Fibroblast of lung (primary cell): Measurements from ENCODE around the gene AREL1.

Experiments
- EZH2 ChIP-seq: IDR thresholded peaks from 2 replicates; pipeline ENCODE4 v1.5.1; 2012; ENCODE audit warnings: low read length, control low read depth, mild to moderate bottlenecking; ENCODE audit errors: missing control alignments
- TF ChIP-seq, protein P1 (sequence below), 2 donors: IDR thresholded peaks in 1 of 2; conservative IDR thresholded peaks in 1 of 2; 1 replicate in 1 of 2; 2 replicates in 1 of 2; pipeline ENCODE4 v1.5.1; 2011 to 2012; ENCODE audit warnings: low read length in 2 of 2, control low read depth in 1 of 2, inconsistent platforms in 1 of 2, low read depth in 1 of 2, mild to moderate bottlenecking in 1 of 2

DNA sequence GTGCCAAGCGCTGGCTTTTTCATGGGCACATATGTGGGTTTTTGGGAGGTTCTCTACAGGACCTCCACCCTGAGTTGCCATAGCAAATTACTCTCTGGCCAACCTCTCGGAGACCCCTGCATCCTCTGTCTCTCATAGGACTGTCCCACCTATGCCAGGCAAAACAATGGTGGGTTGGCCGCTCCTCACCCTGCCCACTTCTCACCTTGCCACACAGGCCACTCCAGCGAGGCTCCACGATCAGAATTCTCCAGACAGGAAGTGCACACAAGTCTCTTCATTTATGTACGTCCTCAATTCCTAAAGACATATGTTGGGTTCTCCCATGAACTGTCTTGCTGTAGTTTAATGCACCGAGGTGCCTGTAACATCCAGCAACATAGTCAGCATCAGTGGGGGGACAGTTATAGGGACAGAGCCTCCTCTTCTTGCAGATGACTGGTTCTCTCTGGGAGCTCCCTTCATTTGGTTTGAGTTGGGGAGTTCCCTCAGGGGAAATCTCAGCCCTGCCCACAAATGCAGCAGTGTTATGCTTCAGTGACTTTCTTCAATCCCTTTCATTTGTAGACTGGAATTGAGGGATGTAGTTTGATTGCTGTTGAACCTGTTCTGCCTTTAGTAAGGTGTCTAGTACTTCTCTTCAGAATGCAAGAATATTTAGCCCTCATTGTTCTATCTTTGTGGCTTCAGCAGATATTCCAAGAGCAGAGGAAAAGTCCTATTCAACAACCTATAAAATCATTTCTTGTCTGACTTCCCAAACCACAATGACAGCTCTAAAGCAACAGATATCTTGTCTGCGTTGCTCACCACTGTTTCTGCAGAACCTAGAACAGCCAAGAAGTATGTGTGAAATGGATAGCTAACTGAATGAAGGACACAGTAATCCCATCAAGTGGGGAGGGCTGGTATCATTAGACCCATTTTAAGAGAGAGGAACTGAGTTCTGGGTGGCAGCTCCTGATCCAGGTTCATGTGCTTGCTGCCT is 98.1 kb downstream of the AREL1 start:
- TF ChIP-seq, protein P1, sequence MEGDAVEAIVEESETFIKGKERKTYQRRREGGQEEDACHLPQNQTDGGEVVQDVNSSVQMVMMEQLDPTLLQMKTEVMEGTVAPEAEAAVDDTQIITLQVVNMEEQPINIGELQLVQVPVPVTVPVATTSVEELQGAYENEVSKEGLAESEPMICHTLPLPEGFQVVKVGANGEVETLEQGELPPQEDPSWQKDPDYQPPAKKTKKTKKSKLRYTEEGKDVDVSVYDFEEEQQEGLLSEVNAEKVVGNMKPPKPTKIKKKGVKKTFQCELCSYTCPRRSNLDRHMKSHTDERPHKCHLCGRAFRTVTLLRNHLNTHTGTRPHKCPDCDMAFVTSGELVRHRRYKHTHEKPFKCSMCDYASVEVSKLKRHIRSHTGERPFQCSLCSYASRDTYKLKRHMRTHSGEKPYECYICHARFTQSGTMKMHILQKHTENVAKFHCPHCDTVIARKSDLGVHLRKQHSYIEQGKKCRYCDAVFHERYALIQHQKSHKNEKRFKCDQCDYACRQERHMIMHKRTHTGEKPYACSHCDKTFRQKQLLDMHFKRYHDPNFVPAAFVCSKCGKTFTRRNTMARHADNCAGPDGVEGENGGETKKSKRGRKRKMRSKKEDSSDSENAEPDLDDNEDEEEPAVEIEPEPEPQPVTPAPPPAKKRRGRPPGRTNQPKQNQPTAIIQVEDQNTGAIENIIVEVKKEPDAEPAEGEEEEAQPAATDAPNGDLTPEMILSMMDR (conservative IDR thresholded peaks at IDR 0.05 in 1 of 2, IDR thresholded peaks at IDR 0.05 in 1 of 2; ENCODE audit: low read depth in 1 of 2, low read length in 2 of 2): no peak
- TF ChIP-seq EZH2: no peak
